K562 (cell line): ENCODE results near the gene SPINK2. TPM values are rescaled to one million over a fixed set of nuclear protein-coding genes. Genes with fewer than 3 reads are reported as not detected.
A peak's percentile ranks its signal among the peaks of the same experiment; 100 is the strongest.

Experiments used
- ARID3A ChIP-seq: IDR thresholded peaks from 2 replicates; pipeline ENCODE4 v1.6.1; 2012; ENCODE audit warnings: low read depth, low read length, improper control_type of control experiment, borderline replicate concordance
- CXXC5 ChIP-seq: fragments of 250-450 bp; sonication (Bioruptor Pico); IDR thresholded peaks from 2 replicates; pipeline ENCODE4 v1.8.0; 2022; ENCODE audit warnings: inconsistent platforms, mild to moderate bottlenecking, moderate library complexity
- HDGF ChIP-seq: fragments of 450-650 bp; IDR thresholded peaks from 2 replicates; pipeline ENCODE4 v1.6.1; 2016
- NR4A1 ChIP-seq, 2 experiments: fragments of 250-450 bp in 1 of 2; fragments of 450-650 bp in 1 of 2; sonication (Bioruptor Pico) in 1 of 2; IDR thresholded peaks; 2 replicates each; pipeline versions ENCODE4 v1.4.0 to v1.6.1; 2016 to 2020; ENCODE audit warnings: mild to moderate bottlenecking in 2 of 2, missing compliant biosample characterization in 1 of 2, missing genetic modification characterization in 1 of 2, moderate library complexity in 1 of 2
- POLR2H ChIP-seq: IDR thresholded peaks from 2 replicates; pipeline ENCODE4 v1.6.1; 2016; ENCODE audit warnings: missing genetic modification characterization, low read depth, mild to moderate bottlenecking, control low read depth, missing compliant biosample characterization, moderate library complexity
- PRMT5 ChIP-seq: sonication (generic); formaldehyde crosslinking; IDR thresholded peaks from 2 replicates; pipeline ENCODE4 v1.5.0; 2020; ENCODE audit warnings: missing genetic modification reagents
- RBFOX2 ChIP-seq: fragments of 200-400 bp; formaldehyde crosslinking; IDR thresholded peaks from 2 replicates; pipeline ENCODE4 v1.6.1; 2017; ENCODE audit warnings: low read depth, mild to moderate bottlenecking, low read length, moderate library complexity
- SMAD1 ChIP-seq: fragments of 150-350 bp; IDR thresholded peaks from 2 replicates; pipeline ENCODE4 v1.6.1; 2014; ENCODE audit warnings: low read length, low read depth; ENCODE audit not compliant: partially characterized antibody
- SMARCC2 ChIP-seq: fragments of 450-650 bp; IDR thresholded peaks from 2 replicates; pipeline ENCODE4 v1.6.1; 2017; ENCODE audit warnings: antibody characterized with exemption, moderate library complexity, mild to moderate bottlenecking, low read depth
- TRIM28 ChIP-seq: fragments of 450-650 bp; IDR thresholded peaks from 2 replicates; pipeline ENCODE4 v1.6.1; 2017
- ZFP1 ChIP-seq: fragments of 450-650 bp; formaldehyde crosslinking; IDR thresholded peaks from 2 replicates; pipeline ENCODE4 v1.4.0; 2020; ENCODE audit warnings: mild to moderate bottlenecking, mixed read lengths
- ZNF592 ChIP-seq: fragments of 450-650 bp; IDR thresholded peaks from 2 replicates; pipeline ENCODE4 v1.6.1; 2017; ENCODE audit warnings: antibody characterized with exemption, mild to moderate bottlenecking
- ZNF695 ChIP-seq: fragments of 450-650 bp; formaldehyde crosslinking; IDR thresholded peaks from 2 replicates; pipeline ENCODE4 v1.4.0; 2020; ENCODE audit warnings: mild to moderate bottlenecking, moderate library complexity
- polyA plus RNA-seq, 8 experiments: library from polyadenylated mRNA; depleted of rRNA in 4 of 8; stranded (reverse) in 5 of 8; unstranded in 3 of 8; fragments of >200 nt; fragmentation: Nextera tagmentation in 2 of 8; fragmentation: Illumina TruSeq in 1 of 8; extraction: Ambion mirVana in 2 of 8; extraction: Trizol in 1 of 8; gene quantifications; 2 replicates each; pipeline versions ENCODE4 v1.2.1 to v1.2.3, GENCODE V29; 2011 to 2014; ENCODE audit warnings: inconsistent platforms in 1 of 8, missing spikeins in 1 of 8
- total RNA-seq, 7 experiments: library from RNA; depleted of rRNA in 6 of 7; stranded (reverse); fragments of >200 nt in 6 of 7; fragmentation: Illumina TruSeq in 2 of 7; extraction: Trizol in 2 of 7; gene quantifications; 2 replicates each; pipeline versions ENCODE4 v1.2.1 to v1.2.3, GENCODE V29; 2011 to 2021; ENCODE audit warnings: low replicate concordance in 1 of 7
- TF ChIP-seq, protein P1 (sequence below): sonication (generic); formaldehyde crosslinking; IDR thresholded peaks from 2 replicates; pipeline ENCODE4 v1.8.0; 2022; ENCODE audit warnings: missing genetic modification reagents, mild to moderate bottlenecking, borderline replicate concordance
- TF ChIP-seq, protein P2 (sequence below): fragments of 150-350 bp; conservative IDR thresholded peaks from 2 replicates; pipeline ENCODE4 v1.6.1; 2014; ENCODE audit warnings: low read length

Gene SPINK2
- total and polyA plus RNA-seq, 9 of the 15 experiments (the other 6 are each of a cell fraction or from before 2014, with no cell fraction given): not detected

DNA sequence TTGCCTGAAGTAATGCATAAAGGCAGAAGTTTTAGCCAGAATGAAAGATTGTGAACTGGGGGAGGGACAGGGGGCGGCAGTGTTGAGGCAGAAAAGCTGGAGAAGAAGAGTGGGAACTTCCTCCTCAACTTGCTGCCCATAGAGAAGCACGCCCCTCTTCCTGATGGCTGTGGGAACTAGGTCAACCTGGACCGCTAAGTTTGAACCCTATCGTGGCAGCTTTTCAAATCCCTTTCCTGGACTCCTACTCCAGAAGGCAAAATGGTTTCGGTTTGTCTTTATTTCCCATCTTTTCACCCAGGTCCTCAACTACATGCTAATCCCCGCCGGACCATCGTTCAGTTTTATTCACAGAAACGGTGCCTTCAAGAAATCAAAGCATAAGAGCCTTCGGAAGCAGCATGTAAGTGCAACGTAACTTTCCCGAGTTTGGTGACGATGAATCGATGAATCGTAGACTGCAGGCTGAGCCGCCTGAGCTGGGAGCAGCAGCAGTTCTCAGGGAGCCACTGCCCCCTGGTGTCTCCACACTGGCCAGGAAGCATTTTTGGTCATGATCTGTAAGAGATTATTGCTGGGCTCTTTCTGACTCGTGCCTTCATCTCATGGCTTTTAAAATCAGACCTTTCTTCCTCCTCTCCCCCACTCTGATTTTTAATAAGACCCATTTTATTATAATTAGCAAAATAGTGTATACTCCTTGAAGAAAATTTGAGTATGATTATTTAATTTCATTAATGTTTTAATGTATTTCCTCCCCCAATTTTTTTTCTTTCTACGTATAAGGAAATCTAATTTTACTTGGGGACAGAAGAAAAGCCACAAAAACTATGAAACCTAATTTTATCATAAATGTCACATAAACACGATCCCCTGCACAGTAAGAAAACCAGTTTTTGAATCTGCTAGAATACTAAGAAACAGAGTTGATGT is 21.4 kb downstream of the SPINK2 start (continued):
- TF ChIP-seq, protein P1, sequence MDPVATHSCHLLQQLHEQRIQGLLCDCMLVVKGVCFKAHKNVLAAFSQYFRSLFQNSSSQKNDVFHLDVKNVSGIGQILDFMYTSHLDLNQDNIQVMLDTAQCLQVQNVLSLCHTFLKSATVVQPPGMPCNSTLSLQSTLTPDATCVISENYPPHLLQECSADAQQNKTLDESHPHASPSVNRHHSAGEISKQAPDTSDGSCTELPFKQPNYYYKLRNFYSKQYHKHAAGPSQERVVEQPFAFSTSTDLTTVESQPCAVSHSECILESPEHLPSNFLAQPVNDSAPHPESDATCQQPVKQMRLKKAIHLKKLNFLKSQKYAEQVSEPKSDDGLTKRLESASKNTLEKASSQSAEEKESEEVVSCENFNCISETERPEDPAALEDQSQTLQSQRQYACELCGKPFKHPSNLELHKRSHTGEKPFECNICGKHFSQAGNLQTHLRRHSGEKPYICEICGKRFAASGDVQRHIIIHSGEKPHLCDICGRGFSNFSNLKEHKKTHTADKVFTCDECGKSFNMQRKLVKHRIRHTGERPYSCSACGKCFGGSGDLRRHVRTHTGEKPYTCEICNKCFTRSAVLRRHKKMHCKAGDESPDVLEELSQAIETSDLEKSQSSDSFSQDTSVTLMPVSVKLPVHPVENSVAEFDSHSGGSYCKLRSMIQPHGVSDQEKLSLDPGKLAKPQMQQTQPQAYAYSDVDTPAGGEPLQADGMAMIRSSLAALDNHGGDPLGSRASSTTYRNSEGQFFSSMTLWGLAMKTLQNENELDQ (CRISPR knock-in tag): no peak
- no peak for TF ChIP-seq SMARCC2
- no peak for TF ChIP-seq ZFP1
- no peak for TF ChIP-seq PRMT5 (CRISPR knock-in tag)
- no peak for TF ChIP-seq ARID3A
- TF ChIP-seq HDGF: no peak
- no peak for TF ChIP-seq RBFOX2
- TF ChIP-seq, protein P2, sequence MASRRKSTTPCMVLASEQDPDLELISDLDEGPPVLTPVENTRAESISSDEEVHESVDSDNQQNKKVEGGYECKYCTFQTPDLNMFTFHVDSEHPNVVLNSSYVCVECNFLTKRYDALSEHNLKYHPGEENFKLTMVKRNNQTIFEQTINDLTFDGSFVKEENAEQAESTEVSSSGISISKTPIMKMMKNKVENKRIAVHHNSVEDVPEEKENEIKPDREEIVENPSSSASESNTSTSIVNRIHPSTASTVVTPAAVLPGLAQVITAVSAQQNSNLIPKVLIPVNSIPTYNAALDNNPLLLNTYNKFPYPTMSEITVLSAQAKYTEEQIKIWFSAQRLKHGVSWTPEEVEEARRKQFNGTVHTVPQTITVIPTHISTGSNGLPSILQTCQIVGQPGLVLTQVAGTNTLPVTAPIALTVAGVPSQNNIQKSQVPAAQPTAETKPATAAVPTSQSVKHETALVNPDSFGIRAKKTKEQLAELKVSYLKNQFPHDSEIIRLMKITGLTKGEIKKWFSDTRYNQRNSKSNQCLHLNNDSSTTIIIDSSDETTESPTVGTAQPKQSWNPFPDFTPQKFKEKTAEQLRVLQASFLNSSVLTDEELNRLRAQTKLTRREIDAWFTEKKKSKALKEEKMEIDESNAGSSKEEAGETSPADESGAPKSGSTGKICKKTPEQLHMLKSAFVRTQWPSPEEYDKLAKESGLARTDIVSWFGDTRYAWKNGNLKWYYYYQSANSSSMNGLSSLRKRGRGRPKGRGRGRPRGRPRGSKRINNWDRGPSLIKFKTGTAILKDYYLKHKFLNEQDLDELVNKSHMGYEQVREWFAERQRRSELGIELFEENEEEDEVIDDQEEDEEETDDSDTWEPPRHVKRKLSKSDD: no peak
- TF ChIP-seq CXXC5 (CRISPR knock-in tag): peak; percentile 31; the same call in 1 of the 2 replicates
- no peak for TF ChIP-seq POLR2H (tag)
- TF ChIP-seq ZNF592: no peak
- no peak for TF ChIP-seq ZNF695
- TF ChIP-seq SMAD1: no peak
- TF ChIP-seq NR4A1 (CRISPR knock-in tag; IDR thresholded peaks at IDR 0.05): no peak
- no peak for TF ChIP-seq NR4A1 (tag; IDR thresholded peaks at IDR 0.05)
- no peak for TF ChIP-seq TRIM28
